ENCODE measurements around the gene LMTK2.

LMTK2 gene

GRCh38 chr7:98222533-98223195 is 116.0 kb downstream of the LMTK2 start:
- DNase-seq, result no peak

- no peak for DNase-seq
Measured at GRCh38 chr7:98223351-98223897, 116.8 kb downstream of the LMTK2 start.

- no peak for DNase-seq
Measured at GRCh38 chr7:98223898-98224700, 117.4 kb downstream of the LMTK2 start.

DNA sequence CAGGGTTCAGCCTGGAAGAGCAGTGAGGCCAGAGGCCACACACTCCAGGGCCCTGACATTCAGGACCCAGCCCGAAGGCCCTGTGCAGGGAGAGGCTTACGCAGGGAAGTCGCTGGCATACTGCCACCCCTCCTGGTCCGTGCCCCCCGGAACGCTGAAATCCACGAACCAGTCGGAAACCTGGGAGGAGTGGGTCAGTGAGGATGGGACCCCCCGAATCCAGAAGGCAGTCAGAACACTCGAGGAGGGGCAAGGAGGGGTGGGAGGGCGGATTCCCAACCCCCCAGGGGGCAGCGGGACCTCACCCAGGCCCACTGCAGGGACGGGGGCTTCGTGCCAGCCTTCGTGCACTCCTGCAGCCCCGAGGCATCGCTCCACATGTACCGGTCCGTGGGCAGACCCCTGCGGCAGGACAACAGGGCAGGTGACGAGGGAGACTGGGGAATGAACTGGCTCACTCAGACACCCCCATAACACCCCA is 118.1 kb downstream of the LMTK2 start:
- no peak for DNase-seq

DNA sequence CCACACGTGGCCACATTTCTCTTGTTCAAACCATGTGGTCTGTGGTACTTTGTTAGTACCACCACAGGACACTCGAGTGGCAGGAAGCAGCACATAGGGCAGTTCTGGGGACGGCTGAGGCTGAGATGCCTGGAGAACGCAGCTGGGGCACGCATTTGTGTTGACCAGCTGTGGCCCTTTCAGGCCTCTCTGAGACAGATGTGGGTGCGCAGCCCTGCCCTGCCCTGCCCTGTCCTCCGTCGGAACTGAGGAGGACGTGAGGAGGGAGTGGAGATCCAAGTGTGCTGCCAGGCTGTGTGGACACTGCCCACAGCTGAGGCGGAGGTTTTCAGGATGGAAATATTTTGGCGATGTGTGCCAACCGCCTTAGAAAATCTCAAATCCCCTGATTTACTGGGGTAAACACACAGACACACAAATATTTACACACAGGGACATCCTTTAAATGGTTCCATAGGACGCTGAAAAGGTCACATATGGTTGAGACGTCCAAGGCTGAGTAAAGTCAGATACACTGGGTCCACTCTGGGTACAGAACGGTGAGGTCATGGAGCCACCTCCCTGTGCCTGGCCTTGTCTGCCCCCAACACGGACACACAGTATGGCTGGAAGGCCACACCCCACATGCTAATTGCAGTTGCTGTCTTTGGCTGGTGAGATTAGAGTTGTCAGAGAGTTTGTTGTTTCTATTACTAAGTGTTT is 119.4 kb downstream of the LMTK2 start:
- no peak for DNase-seq

DNA sequence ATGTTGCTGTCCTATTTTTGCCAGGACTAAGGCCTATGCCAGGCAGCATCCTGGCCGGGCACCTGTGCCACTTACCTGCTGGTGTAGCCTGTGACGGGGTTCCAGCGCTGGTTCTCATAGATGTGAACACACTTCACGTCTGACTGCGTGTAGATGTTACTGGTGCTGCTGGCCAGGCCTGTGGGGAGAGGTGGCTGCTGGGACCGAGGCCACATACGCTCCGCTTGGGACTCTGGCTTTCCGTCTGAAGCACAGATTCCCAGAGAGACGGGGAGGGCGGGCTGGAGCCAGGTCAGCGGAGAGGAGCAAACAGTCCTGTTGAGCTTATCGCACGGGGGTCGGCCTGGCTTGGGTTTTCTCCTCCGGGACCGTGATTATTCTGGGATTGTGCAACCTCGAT is 121.3 kb downstream of the LMTK2 start:
- DNase-seq, result no peak

DNA sequence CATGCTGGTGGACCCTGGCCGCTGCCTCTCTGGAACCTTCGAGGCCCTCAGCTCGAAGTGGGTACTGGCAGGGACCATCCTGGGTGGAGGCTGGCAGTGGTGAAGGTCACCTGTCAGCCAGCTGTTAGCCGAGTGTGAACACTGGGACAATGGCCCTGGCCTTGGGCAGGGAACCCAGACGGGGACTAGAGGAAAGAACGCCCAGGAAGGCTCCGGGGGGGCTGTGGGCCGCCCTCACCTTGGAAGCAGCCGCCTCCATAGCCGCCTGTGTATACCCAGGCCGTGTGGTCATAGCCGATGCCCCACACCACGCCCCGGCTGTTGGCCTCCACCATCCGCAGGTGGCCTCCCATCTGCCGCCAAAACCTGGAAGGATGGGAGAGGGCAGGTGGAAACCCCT is 122.1 kb downstream of the LMTK2 start:
- no peak for DNase-seq

- DNase-seq, result no peak
Measured at GRCh38 chr7:98229441-98229840, 122.8 kb downstream of the LMTK2 start.

DNA sequence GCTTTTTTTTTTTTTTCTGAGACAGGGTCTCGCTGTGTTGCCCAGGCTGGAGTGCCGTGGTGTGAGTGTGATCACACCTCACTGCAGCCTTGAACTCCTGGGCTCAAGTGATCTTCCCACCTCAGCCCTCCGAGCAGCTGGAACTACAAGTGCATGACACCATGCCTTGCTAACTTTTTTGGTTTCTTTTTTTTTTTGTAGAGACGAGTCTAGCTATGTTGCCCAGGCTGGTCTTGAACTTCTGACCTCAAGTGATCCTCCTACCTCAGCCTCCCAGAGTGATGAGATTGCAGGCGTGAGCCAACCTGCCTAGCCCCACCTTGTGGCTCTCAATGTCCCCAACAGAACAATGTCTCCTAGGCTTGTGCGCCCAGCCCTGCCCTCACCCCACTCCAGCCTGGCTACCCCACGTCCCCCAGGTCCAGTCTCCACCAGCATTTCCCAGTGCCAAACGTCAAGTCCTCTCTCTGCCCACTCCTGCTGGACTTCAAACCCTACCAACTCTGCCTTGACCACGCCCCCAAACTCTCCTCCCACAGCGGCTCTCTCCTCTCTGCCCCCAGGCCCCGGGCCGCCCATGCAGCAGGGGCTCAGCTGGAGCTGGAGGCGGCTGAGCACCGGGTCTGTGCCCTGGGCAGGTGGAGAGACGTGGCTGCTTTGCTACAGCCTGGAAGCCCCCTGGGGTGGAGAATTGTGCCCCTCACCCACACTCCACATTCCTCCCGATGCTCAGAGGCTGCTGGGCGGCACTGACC is 123.5 kb downstream of the LMTK2 start:
- DNase-seq, result no peak

DNA sequence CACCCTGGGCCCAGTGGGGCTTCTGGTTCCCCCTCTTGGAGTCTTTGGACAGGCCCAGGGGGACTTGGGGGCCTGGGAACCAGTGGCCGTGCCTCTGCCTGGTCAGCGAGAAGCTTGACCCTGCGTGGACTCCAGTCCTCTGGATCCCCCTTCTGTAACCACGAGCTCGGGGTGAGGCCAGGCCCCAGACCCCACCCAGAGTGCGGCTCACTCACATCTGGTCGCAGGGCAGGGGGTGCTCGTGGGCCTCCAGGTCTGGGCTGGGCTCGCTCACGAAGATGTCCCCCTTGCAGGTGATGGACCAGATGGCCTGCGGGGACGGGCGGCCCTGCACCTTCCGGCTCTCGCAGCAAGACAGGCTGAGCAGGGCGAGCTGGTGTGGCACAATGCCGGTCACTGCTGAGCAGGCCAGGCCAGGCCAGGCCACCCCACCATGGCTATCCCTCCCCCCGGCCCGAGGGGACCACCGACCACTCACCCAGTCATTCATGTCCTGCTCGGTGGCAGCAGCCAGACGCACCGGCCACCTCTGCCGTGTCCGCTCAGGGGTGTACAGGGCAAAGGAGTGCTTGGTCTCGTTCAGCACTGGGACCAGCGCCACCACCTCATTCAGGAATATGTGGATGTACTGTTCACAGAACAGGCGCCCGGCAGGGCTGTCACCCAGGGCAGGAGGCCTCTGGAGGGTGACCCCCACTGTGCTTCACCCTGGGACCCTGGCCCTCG is 124.2 kb downstream of the LMTK2 start:
- DNase-seq, result no peak

- no peak for DNase-seq
Measured at GRCh38 chr7:98231493-98232262, 125.0 kb downstream of the LMTK2 start.

- no peak for DNase-seq
Measured at GRCh38 chr7:98232263-98232585, 125.6 kb downstream of the LMTK2 start.

DNA sequence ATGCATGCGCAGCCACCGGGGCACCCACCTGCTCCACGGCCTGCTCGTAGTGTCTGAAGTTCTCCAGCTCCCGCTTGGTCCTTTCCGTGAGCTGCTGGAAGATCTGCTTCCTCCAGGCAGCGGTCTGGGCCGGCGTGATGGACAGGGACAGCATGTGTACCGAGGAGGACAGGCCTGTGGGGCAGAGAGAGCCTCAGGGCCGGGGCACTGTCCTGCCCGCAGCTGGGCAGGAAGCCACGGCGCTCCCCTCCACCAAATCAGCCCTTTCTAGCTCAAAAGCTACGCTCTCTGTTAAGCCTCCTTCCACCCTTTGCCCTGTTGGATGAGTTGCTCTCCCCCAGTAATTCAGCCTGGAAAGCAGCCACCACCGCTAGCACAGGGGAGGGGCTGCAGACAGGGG is 126.1 kb downstream of the LMTK2 start:
- no peak for DNase-seq

GRCh38 chr7:98233219-98234070 is 126.8 kb downstream of the LMTK2 start:
- DNase-seq, result no peak

GRCh38 chr7:98234429-98235147 is 127.9 kb downstream of the LMTK2 start:
- no peak for DNase-seq

- no peak for DNase-seq
Measured at GRCh38 chr7:98235901-98236300, 129.2 kb downstream of the LMTK2 start.

- no peak for DNase-seq
Measured at GRCh38 chr7:98236355-98237185, 129.9 kb downstream of the LMTK2 start.

GRCh38 chr7:98238076-98238475 is 131.4 kb downstream of the LMTK2 start:
- no peak for DNase-seq

DNA sequence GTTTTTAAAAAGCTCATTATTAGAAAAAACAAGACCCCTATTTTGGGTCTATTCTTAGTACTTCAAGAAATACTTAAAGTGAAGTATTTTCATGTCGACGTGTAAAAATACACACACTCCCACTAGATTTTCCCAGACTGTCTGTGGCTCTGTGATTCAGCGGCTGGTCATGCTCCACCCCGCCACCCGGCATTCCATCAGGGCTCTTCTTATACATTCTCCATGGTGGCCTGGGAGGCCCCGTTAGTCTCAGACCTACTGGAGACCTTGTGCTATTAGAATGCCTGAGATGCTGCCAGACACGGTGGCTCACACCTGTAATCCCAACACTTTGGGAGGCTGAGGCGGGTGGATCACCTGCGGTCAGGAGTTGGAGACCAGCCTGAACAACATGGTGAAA is 132.3 kb downstream of the LMTK2 start:
- no peak for DNase-seq
